GM10266 (cell line): ENCODE measurements around the gene NEUROD4.
A peak's percentile ranks its signal among the peaks of the same experiment; 100 is the strongest.

ENCODE experiments used
- DNase-seq: peaks from one replicate; pipeline ENCODE4 v3.0.0; 2012; ENCODE audit errors: extremely low spot score
- TF ChIP-seq, protein P1 (sequence below): IDR thresholded peaks from 2 replicates; pipeline ENCODE4 v1.5.1; 2012; ENCODE audit warnings: mild to moderate bottlenecking, low read depth; ENCODE audit not compliant: control insufficient read depth, insufficient read depth; ENCODE audit errors: missing control alignments

NEUROD4 gene, protein sequence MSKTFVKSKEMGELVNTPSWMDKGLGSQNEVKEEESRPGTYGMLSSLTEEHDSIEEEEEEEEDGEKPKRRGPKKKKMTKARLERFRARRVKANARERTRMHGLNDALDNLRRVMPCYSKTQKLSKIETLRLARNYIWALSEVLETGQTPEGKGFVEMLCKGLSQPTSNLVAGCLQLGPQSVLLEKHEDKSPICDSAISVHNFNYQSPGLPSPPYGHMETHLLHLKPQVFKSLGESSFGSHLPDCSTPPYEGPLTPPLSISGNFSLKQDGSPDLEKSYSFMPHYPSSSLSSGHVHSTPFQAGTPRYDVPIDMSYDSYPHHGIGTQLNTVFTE

GRCh38 chr12:55019784-55020183 lies at the start of gene NEUROD4:
NEUROD4 (plus strand) TSS chr12:55019974; CDS start chr12:55026440, 6,466 bp downstream.
- TF ChIP-seq, protein P1, sequence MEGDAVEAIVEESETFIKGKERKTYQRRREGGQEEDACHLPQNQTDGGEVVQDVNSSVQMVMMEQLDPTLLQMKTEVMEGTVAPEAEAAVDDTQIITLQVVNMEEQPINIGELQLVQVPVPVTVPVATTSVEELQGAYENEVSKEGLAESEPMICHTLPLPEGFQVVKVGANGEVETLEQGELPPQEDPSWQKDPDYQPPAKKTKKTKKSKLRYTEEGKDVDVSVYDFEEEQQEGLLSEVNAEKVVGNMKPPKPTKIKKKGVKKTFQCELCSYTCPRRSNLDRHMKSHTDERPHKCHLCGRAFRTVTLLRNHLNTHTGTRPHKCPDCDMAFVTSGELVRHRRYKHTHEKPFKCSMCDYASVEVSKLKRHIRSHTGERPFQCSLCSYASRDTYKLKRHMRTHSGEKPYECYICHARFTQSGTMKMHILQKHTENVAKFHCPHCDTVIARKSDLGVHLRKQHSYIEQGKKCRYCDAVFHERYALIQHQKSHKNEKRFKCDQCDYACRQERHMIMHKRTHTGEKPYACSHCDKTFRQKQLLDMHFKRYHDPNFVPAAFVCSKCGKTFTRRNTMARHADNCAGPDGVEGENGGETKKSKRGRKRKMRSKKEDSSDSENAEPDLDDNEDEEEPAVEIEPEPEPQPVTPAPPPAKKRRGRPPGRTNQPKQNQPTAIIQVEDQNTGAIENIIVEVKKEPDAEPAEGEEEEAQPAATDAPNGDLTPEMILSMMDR, result no peak
- DNase-seq, result peak; percentile 25

GRCh38 chr12:54970741-54971140 lies 49.0 kb upstream of the NEUROD4 start:
- TF ChIP-seq, protein P1, result no peak
- DNase-seq, result no peak

DNA sequence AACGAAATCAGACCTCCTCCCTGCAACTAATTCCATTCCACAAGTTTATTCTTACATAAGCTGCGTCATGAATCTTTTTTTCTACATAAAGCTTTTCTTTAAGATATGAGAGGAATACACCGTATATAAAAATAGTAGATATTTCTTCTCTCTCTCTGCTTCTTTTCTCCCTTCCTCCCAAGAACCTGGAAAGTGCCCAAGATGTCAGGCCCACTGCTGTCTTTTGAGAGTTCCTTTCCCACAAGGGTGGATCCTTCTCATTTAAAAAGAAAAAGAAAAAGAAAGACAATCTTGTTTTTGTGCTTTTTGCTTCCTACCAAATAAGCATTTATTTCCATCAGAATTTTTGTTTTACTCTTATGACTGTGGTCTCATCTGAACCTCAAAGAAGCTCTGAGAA lies 46.2 kb upstream of the NEUROD4 start:
- TF ChIP-seq, protein P1, result no peak
- DNase-seq, result no peak

DNA sequence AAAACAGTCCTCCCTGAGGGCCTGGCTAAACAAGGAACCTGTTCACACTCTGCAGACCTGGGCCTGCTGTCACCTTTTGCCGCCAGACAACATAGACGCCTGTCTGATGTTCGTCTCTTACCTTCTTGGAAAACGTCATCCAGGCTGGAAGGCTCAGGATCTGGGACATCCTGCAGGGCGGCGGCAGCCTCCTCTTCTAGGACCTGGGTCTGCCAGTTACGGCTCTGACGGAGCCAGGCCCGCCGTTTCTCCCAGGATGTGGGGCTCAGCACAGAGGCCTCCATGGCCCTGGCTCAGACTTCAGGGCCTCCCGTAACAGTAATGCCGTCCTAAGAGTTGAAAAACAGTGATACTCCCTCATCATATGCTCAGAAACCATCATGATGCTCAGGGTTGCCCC lies 45.5 kb upstream of the NEUROD4 start:
- TF ChIP-seq, protein P1, result no peak
- DNase-seq, result no peak

DNA sequence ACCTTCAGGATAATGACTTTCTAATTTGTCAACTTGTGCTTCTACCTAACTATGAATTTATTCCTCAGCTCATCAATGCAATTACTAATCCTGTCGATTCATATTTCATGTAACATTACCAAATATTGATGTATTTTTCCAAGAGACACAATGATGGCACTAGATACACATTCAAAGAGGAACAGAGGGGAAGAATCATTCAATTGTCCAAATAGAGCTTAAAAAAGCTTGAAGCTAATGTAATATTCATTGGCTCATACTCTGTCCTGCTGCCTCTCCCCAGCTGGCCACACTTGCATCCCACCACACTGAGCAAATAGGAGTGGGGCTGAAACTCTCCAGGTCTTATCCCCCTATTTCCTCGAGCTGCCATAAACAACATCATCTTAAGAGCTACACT lies 44.5 kb upstream of the NEUROD4 start:
- no peak for DNase-seq
- TF ChIP-seq, protein P1, result no peak

DNA sequence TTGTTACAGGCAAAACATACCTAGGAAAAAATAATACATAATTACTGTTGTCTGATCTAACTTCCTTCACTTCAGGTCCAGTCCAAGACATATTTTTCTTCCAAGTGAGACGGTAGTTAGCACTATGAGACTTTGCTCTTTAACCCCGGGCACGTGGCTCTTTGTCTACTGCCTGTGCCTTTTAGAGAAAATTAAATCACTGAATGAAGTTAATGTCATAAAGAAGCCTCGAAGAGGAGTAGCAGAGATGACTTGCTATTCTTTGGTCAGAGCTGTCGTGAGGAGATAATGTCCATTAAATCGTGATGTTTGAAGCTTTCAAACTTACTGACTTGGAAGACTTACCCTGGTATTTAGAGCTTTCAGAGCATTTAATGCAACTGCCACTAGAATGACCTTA lies 43.9 kb upstream of the NEUROD4 start:
- DNase-seq, result no peak
- TF ChIP-seq, protein P1, result no peak

- TF ChIP-seq, protein P1, result no peak
- DNase-seq, result no peak
Measured at GRCh38 chr12:54977155-54977554, 42.6 kb upstream of the NEUROD4 start.
